Activated naive CD4-positive, alpha-beta T cell treated with anti-CD3 and anti-CD28 coated beads, Interleukin-2, amount 50 U/mL, for 72 hours (primary cell): ENCODE data around the gene FNBP1L. TPM values are rescaled to one million over a fixed set of nuclear protein-coding genes. Genes with fewer than 3 reads are reported as not detected.
A peak's percentile ranks its signal among the peaks of the same experiment; 100 is the strongest.
"Not testable (repeated sequence)": the region's sequence is repeated elsewhere in the genome, so short reads cannot be mapped to it uniquely, and the experiment has no call there.

Source experiments
- ATAC-seq, 2 donors: fragments of 150-1000 bp; cut with Tn5 transposase; 2 replicates each; pipeline ENCODE4 v1.10.0; 2021; ENCODE audit warnings: mild to moderate bottlenecking in 2 of 2, moderate library complexity in 2 of 2
- DNase-seq, 2 donors: peaks; one replicate each; pipeline ENCODE4 v3.0.0; 2021 to 2022; ENCODE audit warnings: low spot score in 2 of 2
- H3K27ac Mint-ChIP-seq, 2 donors: one replicate each; pipeline ENCODE4 v1.8.0; 2022; ENCODE audit warnings: mild to moderate bottlenecking in 2 of 2, mixed read lengths in 2 of 2
- H3K36me3 Mint-ChIP-seq, 2 donors: one replicate each; pipeline ENCODE4 v1.8.0; 2022; ENCODE audit warnings: mixed read lengths in 2 of 2
- H3K9me3 Mint-ChIP-seq, 2 donors: one replicate each; pipeline ENCODE4 v1.8.0; 2022; ENCODE audit warnings: mixed read lengths in 2 of 2
- total RNA-seq, 2 donors: library from RNA; stranded (reverse); gene quantifications; one replicate each; pipeline ENCODE4 v1.2.3, GENCODE V29; 2022

The FNBP1L gene
- total RNA-seq, 2 donors from 2014 or later = 0.36 to 0.86 TPM

- ATAC-seq (no peak), DNase-seq (no peak)
Observed at GRCh38 chr1:93532780-93533378, 85.0 kb downstream of the FNBP1L start.

GRCh38 chr1:93533677-93534076, 85.8 kb downstream of the FNBP1L start:
- no peak for DNase-seq
- no peak for ATAC-seq
- Mint-ChIP-seq H3K36me3 (no peaks in the 10 kb centered on the region), H3K9me3 (no peaks in the 10 kb centered on the region), H3K27ac (no peak overlapping the region)

More at GRCh38 chr1:93532780-93533378, 85.0 kb downstream of the FNBP1L start:
- H3K36me3 Mint-ChIP-seq = no peaks in the 10 kb centered on the region
- no peaks in the 10 kb centered on the region for H3K9me3 Mint-ChIP-seq
- no peak overlapping the region for H3K27ac Mint-ChIP-seq

GRCh38 chr1:93537396-93537795, 89.5 kb downstream of the FNBP1L start:
- ATAC-seq = no peak
- H3K36me3 Mint-ChIP-seq = no peaks in the 10 kb centered on the region
- no peak overlapping the region for H3K27ac Mint-ChIP-seq
- H3K9me3 Mint-ChIP-seq = no peaks in the 10 kb centered on the region
- DNase-seq = no peak

GRCh38 chr1:93537924-93538323, 90.0 kb downstream of the FNBP1L start:
- ATAC-seq = peak in 1 of 2 donors; percentile 74
- no peak for DNase-seq
- no peak overlapping the region for H3K27ac Mint-ChIP-seq

GRCh38 chr1:93541045-93541444, 93.1 kb downstream of the FNBP1L start:
- no peaks in the 10 kb centered on the region for H3K9me3 Mint-ChIP-seq
- no peak for DNase-seq
- no peak overlapping the region for H3K27ac Mint-ChIP-seq
- no peaks in the 10 kb centered on the region for H3K36me3 Mint-ChIP-seq
- no peak for ATAC-seq

More at GRCh38 chr1:93537924-93538323, 90.0 kb downstream of the FNBP1L start:
- Mint-ChIP-seq H3K9me3 (no peaks in the 10 kb centered on the region), H3K36me3 (no peaks in the 10 kb centered on the region)

- no peak overlapping the region for H3K27ac Mint-ChIP-seq
- H3K36me3 Mint-ChIP-seq = no peaks in the 10 kb centered on the region
- no peaks in the 10 kb centered on the region for H3K9me3 Mint-ChIP-seq
- ATAC-seq (no peak), DNase-seq (no peak)
Observed at GRCh38 chr1:93542398-93542797, 94.5 kb downstream of the FNBP1L start.

- H3K36me3 Mint-ChIP-seq = no peaks in the 10 kb centered on the region
- ATAC-seq = no peak
- no peak overlapping the region for H3K27ac Mint-ChIP-seq
- no peaks in the 10 kb centered on the region for H3K9me3 Mint-ChIP-seq
- no peak for DNase-seq
Observed at GRCh38 chr1:93546162-93546863, 98.4 kb downstream of the FNBP1L start.

GRCh38 chr1:93549131-93549530, 101.2 kb downstream of the FNBP1L start:
- Mint-ChIP-seq H3K27ac (no peak overlapping the region), H3K9me3 (no peaks in the 10 kb centered on the region), H3K36me3 (no peaks in the 10 kb centered on the region)
- ATAC-seq (no peak), DNase-seq (no peak)

- Mint-ChIP-seq H3K9me3 (no peaks in the 10 kb centered on the region), H3K36me3 (no peaks in the 10 kb centered on the region), H3K27ac (no peak overlapping the region)
- DNase-seq = no peak
- no peak for ATAC-seq
Observed at GRCh38 chr1:93549811-93550210, 101.9 kb downstream of the FNBP1L start.

GRCh38 chr1:93552741-93553455, 105.0 kb downstream of the FNBP1L start:
- H3K36me3 Mint-ChIP-seq = no peaks in the 10 kb centered on the region
- no peak overlapping the region for H3K27ac Mint-ChIP-seq
- no peaks in the 10 kb centered on the region for H3K9me3 Mint-ChIP-seq
- no peak for DNase-seq
- no peak for ATAC-seq

GRCh38 chr1:93553886-93554490, 106.1 kb downstream of the FNBP1L start:
- DNase-seq, H3K9me3 Mint-ChIP-seq, ATAC-seq: not testable (repeated sequence)

GRCh38 chr1:93554883-93555872, 107.3 kb downstream of the FNBP1L start:
- no peak for ATAC-seq
- DNase-seq = no peak
- Mint-ChIP-seq H3K9me3 (no peaks in the 10 kb centered on the region), H3K36me3 (no peaks in the 10 kb centered on the region), H3K27ac (no peak overlapping the region)

More at GRCh38 chr1:93553886-93554490, 106.1 kb downstream of the FNBP1L start:
- not testable (repeated sequence) for H3K27ac Mint-ChIP-seq, H3K36me3 Mint-ChIP-seq

- DNase-seq = no peak
- Mint-ChIP-seq H3K27ac (no peak overlapping the region), H3K9me3 (no peaks in the 10 kb centered on the region), H3K36me3 (no peaks in the 10 kb centered on the region)
- no peak for ATAC-seq
Observed at GRCh38 chr1:93556291-93556690, 108.4 kb downstream of the FNBP1L start.

- no peak for ATAC-seq
- no peak for DNase-seq
- H3K27ac Mint-ChIP-seq = no peak overlapping the region
- no peaks in the 10 kb centered on the region for H3K36me3 Mint-ChIP-seq
- no peaks in the 10 kb centered on the region for H3K9me3 Mint-ChIP-seq
Observed at GRCh38 chr1:93559045-93559444, 111.1 kb downstream of the FNBP1L start.

GRCh38 chr1:93559695-93560094, 111.8 kb downstream of the FNBP1L start:
- Mint-ChIP-seq H3K27ac (no peak overlapping the region), H3K9me3 (no peaks in the 10 kb centered on the region), H3K36me3 (no peaks in the 10 kb centered on the region)
- ATAC-seq (no peak), DNase-seq (no peak)
